Neural cell (in vitro differentiated cells): ENCODE data around the gene MIS18BP1.

ENCODE experiments used
- CTCF ChIP-seq: fragments of 450-650 bp; IDR thresholded peaks from 2 replicates; pipeline ENCODE4 v1.5.1; 2014; ENCODE audit warnings: antibody characterized with exemption, mild to moderate bottlenecking, moderate library complexity; ENCODE audit not compliant: poor library complexity, severe bottlenecking
- EZH2 ChIP-seq: fragments of 200-600, 300-800 bp; shearing (Covaris generic), sonication (generic); IDR thresholded peaks from 2 replicates; pipeline ENCODE4 v1.6.1; 2014; ENCODE audit warnings: antibody characterized with exemption, low read length, borderline replicate concordance, mild to moderate bottlenecking; ENCODE audit not compliant: insufficient read depth, poor library complexity, severe bottlenecking
- POLR2AphosphoS5 ChIP-seq: IDR thresholded peaks from 2 replicates; pipeline ENCODE4 v1.6.1; 2012
- RAD21 ChIP-seq: fragments of 450-650 bp; conservative IDR thresholded peaks from 2 replicates; pipeline ENCODE4 v1.6.1; 2014; ENCODE audit warnings: antibody characterized with exemption, mild to moderate bottlenecking, moderate library complexity
- REST ChIP-seq: IDR thresholded peaks from 2 replicates; pipeline ENCODE4 v1.6.1; 2012; ENCODE audit warnings: borderline replicate concordance
- SMC3 ChIP-seq: fragments of 450-650 bp; conservative IDR thresholded peaks from 2 replicates; pipeline ENCODE4 v1.6.1; 2014; ENCODE audit warnings: antibody characterized with exemption, mild to moderate bottlenecking, moderate library complexity; ENCODE audit not compliant: poor library complexity
- TAF1 ChIP-seq: IDR thresholded peaks from 2 replicates; pipeline ENCODE4 v1.6.1; 2012; ENCODE audit warnings: low read depth

GRCh38 chr14:45254771-45255170 lies 1.8 kb upstream of the MIS18BP1 start:
- TF ChIP-seq CTCF (no peak), TAF1 (no peak), EZH2 (no peak), POLR2AphosphoS5 (no peak), SMC3 (no peak), RAD21 (no peak), REST (no peak)
